GM18499 (cell line): ENCODE measurements around the gene CCDC71.

Experiments used
- ATAC-seq: cut with Tn5 transposase; IDR thresholded peaks from one replicate; pipeline ENCODE4 v1.9.1; 2021; ENCODE audit warnings: moderate number of reproducible peaks; ENCODE audit not compliant: insufficient read depth, unreplicated experiment

CCDC71 gene

GRCh38 chr3:49132437-49133225, 33.5 kb downstream of the CCDC71 start, which contains the start of gene LAMB2:
TSS of gene LAMB2 (minus strand) at chr3:49133050. CDS start at chr3:49132867, 183 bp downstream.
- no peak for ATAC-seq

DNA sequence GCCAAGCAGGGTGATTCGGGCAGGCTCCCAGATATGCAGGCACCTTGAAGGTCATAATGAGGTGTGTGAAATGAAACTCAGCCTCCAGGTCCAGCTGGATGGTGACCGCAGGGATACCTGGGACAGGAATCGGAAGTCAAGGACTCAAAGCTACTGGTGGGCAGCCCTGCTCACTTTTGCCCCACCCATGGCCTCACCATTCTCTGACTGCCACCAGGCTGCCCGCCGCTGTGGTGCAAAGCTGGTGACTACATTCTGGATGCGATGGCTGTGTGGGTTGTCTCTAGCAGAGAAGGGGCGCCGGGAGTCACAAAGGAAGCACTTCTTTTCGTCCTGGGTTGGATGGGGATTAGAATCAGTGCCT, 34.1 kb downstream of the CCDC71 start:
- ATAC-seq, result no peak

DNA sequence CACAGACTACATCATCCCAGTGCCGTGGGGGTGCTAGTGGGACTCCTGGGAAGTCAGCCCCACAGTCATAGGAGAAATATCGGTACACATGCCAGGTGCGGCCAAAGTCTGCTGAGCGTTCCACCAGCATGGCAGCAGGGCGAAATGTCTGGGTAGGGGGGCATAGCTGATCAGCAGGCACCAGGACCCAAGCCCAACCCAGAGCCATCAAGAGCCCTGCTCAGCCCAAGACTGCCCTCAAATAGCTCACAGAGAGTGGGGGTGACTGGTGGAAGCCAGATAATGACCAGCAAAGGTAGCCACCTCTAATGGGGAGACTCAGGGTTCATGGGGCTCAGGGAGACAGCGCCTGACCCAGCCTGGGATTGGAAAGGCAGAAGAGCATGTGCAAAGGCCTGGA, 34.6 kb downstream of the CCDC71 start:
- no peak for ATAC-seq

DNA sequence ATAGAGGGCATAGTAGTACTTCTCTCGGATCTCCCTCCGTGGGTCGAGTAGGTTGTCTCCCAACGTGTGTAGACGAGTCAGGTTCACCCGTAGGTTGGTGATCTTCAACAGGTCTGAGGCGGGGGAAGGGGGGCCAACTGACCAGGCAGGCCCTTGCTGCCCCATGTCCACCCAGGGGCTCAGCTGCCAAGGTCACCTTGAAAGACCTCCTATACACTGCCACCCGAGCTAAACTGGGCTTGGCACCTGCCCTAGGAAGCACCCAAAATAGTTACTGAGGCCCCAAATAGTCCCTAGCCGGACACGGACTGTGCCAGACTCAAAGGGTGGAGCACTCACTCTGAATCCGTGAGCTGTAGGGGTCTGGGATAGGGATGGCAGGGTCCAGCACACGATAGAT, 35.1 kb downstream of the CCDC71 start:
- ATAC-seq, result no peak

DNA sequence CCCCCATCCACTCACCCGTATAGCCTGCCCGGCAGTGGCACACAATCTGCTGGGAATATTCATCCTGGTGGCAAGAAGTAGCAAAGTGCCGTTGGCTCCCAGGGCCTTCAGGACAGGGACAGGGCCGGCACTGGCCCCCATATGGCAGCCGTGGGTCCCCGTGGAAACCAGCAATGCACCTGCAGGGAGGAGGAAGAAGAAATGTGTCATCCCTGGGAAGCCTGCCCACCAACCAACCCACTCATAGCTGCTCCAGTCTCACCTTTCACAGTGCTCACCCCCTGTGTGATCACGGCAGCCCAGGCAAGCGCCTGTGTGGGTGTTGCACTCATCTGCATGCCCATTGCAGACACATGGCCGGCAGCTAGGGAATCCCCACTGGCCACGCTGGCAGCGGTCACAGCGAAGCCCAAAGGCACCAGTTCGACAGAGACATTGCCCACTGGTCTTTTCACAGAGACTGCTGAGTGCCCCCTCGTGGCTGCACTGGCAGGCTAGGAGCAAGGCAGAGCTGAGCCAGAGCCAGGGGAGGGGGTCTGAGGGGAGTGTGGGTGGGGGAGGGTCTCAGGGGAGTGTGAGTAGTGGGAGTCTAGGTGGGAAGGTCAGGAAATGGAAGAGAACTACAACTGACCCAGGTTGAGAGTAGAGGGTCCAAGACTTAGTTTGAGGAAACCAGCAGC, 41.0 kb downstream of the CCDC71 start:
- ATAC-seq, result no peak

GRCh38 chr3:49124203-49124602, 41.9 kb downstream of the CCDC71 start:
- no peak for ATAC-seq

GRCh38 chr3:49123687-49124086, 42.4 kb downstream of the CCDC71 start:
- ATAC-seq, result no peak

DNA sequence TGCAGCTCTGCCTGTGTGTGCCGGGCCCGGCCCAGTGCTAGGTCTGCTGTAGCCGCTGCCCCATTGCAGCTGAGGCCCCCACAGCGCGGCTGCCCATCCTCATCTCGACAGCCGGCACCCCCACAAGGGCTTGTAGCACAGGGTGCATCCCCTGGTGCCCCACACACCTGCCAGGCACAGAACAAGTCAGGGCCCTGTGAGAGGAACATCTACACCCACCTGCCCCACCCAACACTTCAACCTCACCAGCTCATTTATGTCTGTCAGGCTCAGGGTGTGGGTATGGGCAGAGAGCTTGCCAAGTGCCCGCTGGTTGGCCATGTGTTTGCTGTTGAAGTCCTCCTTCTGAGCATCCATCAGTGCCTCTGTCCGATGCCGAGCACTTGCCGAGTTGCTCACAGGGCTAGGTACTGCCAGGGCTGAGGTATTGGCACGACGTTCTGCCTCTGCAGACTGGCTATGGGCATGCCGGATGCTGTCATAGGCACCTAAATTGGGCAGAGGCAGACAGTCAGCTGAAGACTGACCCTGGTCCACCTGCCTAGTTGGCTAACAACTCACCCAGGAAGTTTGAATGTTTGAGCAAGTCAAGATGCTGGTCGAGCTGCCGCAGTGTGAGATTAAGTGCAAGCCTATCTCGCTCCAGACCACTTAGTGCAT, 43.1 kb downstream of the CCDC71 start:
- no peak for ATAC-seq

- no peak for ATAC-seq
Measured at GRCh38 chr3:49122451-49122850, 43.7 kb downstream of the CCDC71 start.

DNA sequence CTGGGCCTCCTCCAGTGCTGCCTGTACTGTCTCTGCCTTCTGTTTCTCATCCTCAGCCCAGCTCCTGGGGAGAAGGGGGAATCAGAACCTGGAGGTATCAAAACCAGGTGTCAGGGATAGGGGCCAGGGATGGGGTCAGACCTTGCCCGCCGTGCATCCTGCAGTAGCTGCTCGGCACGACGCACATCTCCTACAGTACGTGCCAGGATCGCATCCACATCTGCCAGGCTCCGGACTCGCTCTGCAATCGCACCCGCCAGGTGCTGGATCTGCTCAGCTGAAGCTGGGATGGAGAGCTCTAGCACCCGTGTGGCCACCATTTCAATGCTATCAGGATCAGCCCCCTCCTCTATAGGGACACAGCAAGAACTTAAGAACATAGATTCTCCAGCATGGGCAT, 44.1 kb downstream of the CCDC71 start:
- no peak for ATAC-seq

- no peak for ATAC-seq
Measured at GRCh38 chr3:49121132-49121736, 44.9 kb downstream of the CCDC71 start.

DNA sequence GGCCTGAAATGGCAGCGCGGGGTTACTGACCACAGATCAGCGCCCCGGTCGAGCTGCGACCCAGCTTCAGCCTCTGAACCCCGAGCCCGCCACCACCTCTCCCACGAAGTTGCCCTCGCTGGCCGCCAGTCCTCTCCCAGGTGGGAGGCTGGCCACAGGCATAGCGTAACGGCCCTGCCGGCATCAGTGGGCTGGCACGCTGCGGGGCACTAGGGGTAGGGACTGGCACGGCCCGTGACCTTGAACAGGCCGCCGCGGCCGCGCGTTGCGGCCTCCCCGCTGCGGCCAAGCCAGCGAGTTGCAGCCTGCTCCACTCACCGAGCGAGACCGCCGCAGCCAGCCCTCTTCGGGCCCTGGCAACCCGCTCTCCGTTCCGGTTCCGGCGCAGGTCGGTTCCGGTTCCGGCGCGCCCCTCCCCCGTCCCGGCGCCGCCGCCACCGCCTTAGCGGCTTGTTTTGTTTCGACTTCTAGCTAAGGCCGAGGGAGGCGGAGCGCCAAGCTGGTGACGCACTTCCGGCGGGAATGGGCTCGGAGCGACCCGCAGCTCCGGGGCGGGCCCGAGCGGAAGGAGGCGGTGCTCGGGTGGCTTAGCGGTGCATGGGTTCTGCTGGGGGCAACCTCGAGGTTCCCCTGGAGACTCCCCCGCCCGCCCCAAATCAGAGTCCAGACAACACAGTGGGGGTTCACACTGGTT, 45.5 kb downstream of the CCDC71 start, which contains the start of gene USP19:
Gene USP19, minus strand, starts transcription at position 386 of the 694 bp plus-strand sequence. CDS start 1,678 bp downstream, outside the sequence.
- peak; percentile 61 for ATAC-seq

DNA sequence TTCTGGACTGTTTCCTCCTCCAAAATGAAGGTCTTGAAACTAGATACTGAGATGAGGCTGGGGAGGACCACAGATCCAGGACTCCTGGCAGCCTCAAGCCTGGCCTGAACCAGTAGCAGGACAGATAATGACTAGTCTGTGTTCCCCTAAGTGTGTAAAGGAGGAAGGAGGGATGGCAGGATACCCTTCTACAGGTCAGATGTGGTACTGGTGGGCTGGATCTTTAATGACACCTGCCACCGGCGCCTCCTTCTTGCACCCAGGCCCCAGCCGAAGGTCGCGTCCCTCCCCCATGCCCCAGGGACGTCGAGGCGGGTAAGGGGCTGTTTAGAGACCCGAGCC, 46.1 kb downstream of the CCDC71 start:
- no peak for ATAC-seq

DNA sequence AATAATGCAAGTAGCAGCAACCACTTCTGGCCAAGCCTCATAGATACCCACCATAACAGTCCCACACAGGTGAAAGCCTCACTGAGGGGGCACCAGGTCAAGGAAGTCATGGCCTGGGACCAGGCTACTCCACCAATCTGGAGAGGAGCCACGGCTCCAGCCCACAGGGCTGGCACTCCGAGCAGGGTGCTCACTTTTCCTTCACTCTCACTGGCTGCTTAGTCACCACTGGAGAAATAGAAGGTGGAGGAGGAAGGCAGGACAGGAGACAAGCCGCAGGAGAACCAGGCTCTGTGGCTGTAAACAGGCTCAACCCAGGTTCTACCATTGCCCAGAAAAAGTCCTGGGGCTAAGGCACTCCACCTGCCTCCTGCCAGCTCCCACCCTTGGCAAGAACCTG, 46.7 kb downstream of the CCDC71 start:
- ATAC-seq, result no peak

- ATAC-seq, result no peak
Measured at GRCh38 chr3:49119036-49119435, 47.1 kb downstream of the CCDC71 start.
